ENCODE data around the gene PDGFRB. TPM values are rescaled to one million over a fixed set of nuclear protein-coding genes. Genes with fewer than 3 reads are reported as not detected.

PDGFRB gene
- total and polyA plus RNA-seq, 4 donors = 5.2 to 13.1 (median 8.3) TPM

- TF ChIP-seq HNF4G (IDR thresholded peaks at IDR 0.05) (no peak), FOXA2 (IDR thresholded peaks at IDR 0.05) (no peak), RXRA (IDR thresholded peaks at IDR 0.05) (peak in 1 of 2 donors; percentile 3), SP1 (IDR thresholded peaks at IDR 0.05) (no peak), NR2F2 (IDR thresholded peaks at IDR 0.05) (peak; percentile 70)
- H3K27ac ChIP-seq (ENCODE audit: low read depth in 1 of 2, low read length in 2 of 2) = peak overlapping the region; percentile 59
These were observed 24.8 kb upstream of the PDGFRB start for GRCh38 chr5:150180241-150181026.

GRCh38 chr5:150179019-150179620 lies 23.5 kb upstream of the PDGFRB start:
- Histone ChIP-seq H3K9ac (ENCODE audit: low read depth in 1 of 2, low read length in 2 of 2) (no peak overlapping the region), H3K36me3 (ENCODE audit: control insufficient read depth in 4 of 4, insufficient read depth in 3 of 4, low read depth in 1 of 4, low read length in 3 of 4) (no peaks in the 10 kb centered on the region), H3K27me3 (ENCODE audit: control insufficient read depth in 4 of 4, insufficient read depth in 4 of 4, low read length in 3 of 4) (no peaks in the 10 kb centered on the region), H3K9me3 (ENCODE audit: control insufficient read depth in 4 of 4, low read length in 3 of 4) (no peaks in the 10 kb centered on the region), H3K27ac (ENCODE audit: low read depth in 1 of 2, low read length in 2 of 2) (no peak overlapping the region), H3K4me1 (ENCODE audit: control insufficient read depth in 4 of 4, insufficient read depth in 4 of 4, low read length in 3 of 4) (peaks cover 0 to 4% (median 0%) of the 10 kb centered on the region in 4 donors), H3K4me3 (ENCODE audit: low read depth in 1 of 3, low read length in 3 of 3) (no peak overlapping the region)
- no peak for DNase-seq (ENCODE audit: low spot score)
- WGBS = 92% methylated on average over 7 of the region's 7 CpGs
- TF ChIP-seq NR2F2 (IDR thresholded peaks at IDR 0.05) (no peak), REST (IDR thresholded peaks at IDR 0.05) (no peak), SP1 (IDR thresholded peaks at IDR 0.05) (no peak), GABPA (IDR thresholded peaks at IDR 0.05 in 1 of 2, conservative IDR thresholded peaks at IDR 0.05 in 1 of 2) (no peak), MAX (IDR thresholded peaks at IDR 0.05) (no peak), FOXA2 (IDR thresholded peaks at IDR 0.05) (no peak), TAF1 (conservative IDR thresholded peaks at IDR 0.05) (no peak), RXRA (IDR thresholded peaks at IDR 0.05) (no peak)

More at GRCh38 chr5:150180241-150181026, 24.8 kb upstream of the PDGFRB start:
- whole genome bisulfite sequencing = 73% methylated on average over 18 of the region's 18 CpGs
- Histone ChIP-seq H3K27me3 (ENCODE audit: control insufficient read depth in 4 of 4, insufficient read depth in 4 of 4, low read length in 3 of 4) (no peaks in the 10 kb centered on the region), H3K9me3 (ENCODE audit: control insufficient read depth in 4 of 4, low read length in 3 of 4) (no peaks in the 10 kb centered on the region), H3K9ac (ENCODE audit: low read depth in 1 of 2, low read length in 2 of 2) (no peak overlapping the region), H3K4me1 (ENCODE audit: control insufficient read depth in 4 of 4, insufficient read depth in 4 of 4, low read length in 3 of 4) (peaks cover 3 to 13% (median 6%) of the 10 kb centered on the region in 4 donors), H3K36me3 (ENCODE audit: control insufficient read depth in 4 of 4, insufficient read depth in 3 of 4, low read depth in 1 of 4, low read length in 3 of 4) (no peaks in the 10 kb centered on the region), H3K4me3 (ENCODE audit: low read depth in 1 of 3, low read length in 3 of 3) (no peak overlapping the region)
- DNase-seq (ENCODE audit: low spot score) = no peak

GRCh38 chr5:150178262-150178661 lies 22.6 kb upstream of the PDGFRB start:
- no peak for TF ChIP-seq ATF3 (IDR thresholded peaks at IDR 0.05)
- TF ChIP-seq HNF4A (conservative IDR thresholded peaks at IDR 0.05) = no peak
- no peak for TF ChIP-seq TAF1 (conservative IDR thresholded peaks at IDR 0.05)
- no peak for TF ChIP-seq HNF4G (IDR thresholded peaks at IDR 0.05)
- no peak for TF ChIP-seq MAX (IDR thresholded peaks at IDR 0.05)
- no peak for TF ChIP-seq FOXA1 (IDR thresholded peaks at IDR 0.05)
- no peak for TF ChIP-seq EGR1 (IDR thresholded peaks at IDR 0.05; ENCODE audit: low read depth in 2 of 2)
- H3K27me3 ChIP-seq (ENCODE audit: control insufficient read depth in 4 of 4, insufficient read depth in 4 of 4, low read length in 3 of 4) = no peaks in the 10 kb centered on the region
- H3K36me3 ChIP-seq (ENCODE audit: control insufficient read depth in 4 of 4, insufficient read depth in 3 of 4, low read depth in 1 of 4, low read length in 3 of 4) = no peaks in the 10 kb centered on the region
- H3K4me1 ChIP-seq (ENCODE audit: control insufficient read depth in 4 of 4, insufficient read depth in 4 of 4, low read length in 3 of 4) = peaks cover 0 to 4% (median 0%) of the 10 kb centered on the region in 4 donors
- H3K27ac ChIP-seq (ENCODE audit: low read depth in 1 of 2, low read length in 2 of 2) = no peak overlapping the region
- no peak overlapping the region for H3K4me3 ChIP-seq (ENCODE audit: low read depth in 1 of 3, low read length in 3 of 3)
- 76% methylated on average over 4 of the region's 4 CpGs for WGBS
- DNase-seq (ENCODE audit: low spot score) = no peak
- H3K9me3 ChIP-seq (ENCODE audit: control insufficient read depth in 4 of 4, low read length in 3 of 4) = no peaks in the 10 kb centered on the region
- no peak overlapping the region for H3K9ac ChIP-seq (ENCODE audit: low read depth in 1 of 2, low read length in 2 of 2)
